ENCODE measurements around the gene MRPL38. TPM values are rescaled to one million over a fixed set of nuclear protein-coding genes. Genes with fewer than 3 reads are reported as not detected.

The MRPL38 gene
- total and polyA plus RNA-seq, 4 donors, result 23.0 to 63.9 (median 50.5) TPM

DNA sequence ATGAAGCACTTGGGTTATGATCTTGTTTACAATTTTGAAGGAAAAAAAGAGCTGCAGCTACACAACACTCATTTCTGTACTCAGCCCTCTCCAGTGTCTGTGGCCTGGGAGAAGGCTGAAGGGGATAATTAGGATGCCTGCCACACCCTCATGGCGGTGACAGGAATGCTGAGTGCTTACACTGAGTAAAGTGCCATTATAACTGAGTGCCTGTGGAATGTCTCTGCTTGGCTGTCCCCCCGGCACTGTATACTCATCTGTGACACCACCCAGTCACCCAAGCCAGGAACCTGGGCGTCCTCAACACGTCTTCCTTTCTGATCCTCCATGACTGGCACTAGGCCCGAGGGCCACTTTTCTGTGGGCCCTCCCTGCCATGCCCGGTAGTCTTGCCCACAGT, 3.5 kb upstream of the MRPL38 start:
- Histone ChIP-seq H3K9me3 (ENCODE audit: control insufficient read depth in 4 of 4, low read length in 3 of 4) (no peaks in the 10 kb centered on the region), H3K27ac (ENCODE audit: low read depth in 1 of 2, low read length in 2 of 2) (no peak overlapping the region), H3K4me1 (ENCODE audit: control insufficient read depth in 4 of 4, insufficient read depth in 4 of 4, low read length in 3 of 4) (peaks cover 5 to 10% (median 8%) of the 10 kb centered on the region in 4 donors), H3K9ac (ENCODE audit: low read depth in 1 of 2, low read length in 2 of 2) (no peak overlapping the region), H3K36me3 (ENCODE audit: control insufficient read depth in 4 of 4, insufficient read depth in 3 of 4, low read depth in 1 of 4, low read length in 3 of 4) (no peaks in the 10 kb centered on the region), H3K4me3 (ENCODE audit: low read depth in 1 of 3, low read length in 3 of 3) (no peak overlapping the region), H3K27me3 (ENCODE audit: control insufficient read depth in 4 of 4, insufficient read depth in 4 of 4, low read length in 3 of 4) (no peaks in the 10 kb centered on the region)
- TF ChIP-seq RXRA (IDR thresholded peaks at IDR 0.05) (no peak), SP1 (IDR thresholded peaks at IDR 0.05) (no peak), RAD21 (IDR thresholded peaks at IDR 0.05) (no peak), FOXA2 (IDR thresholded peaks at IDR 0.05) (no peak), JUND (IDR thresholded peaks at IDR 0.05) (no peak), HNF4A (conservative IDR thresholded peaks at IDR 0.05) (no peak), HNF4G (IDR thresholded peaks at IDR 0.05) (no peak), GABPA (IDR thresholded peaks at IDR 0.05 in 1 of 2, conservative IDR thresholded peaks at IDR 0.05 in 1 of 2) (no peak), NR2F2 (IDR thresholded peaks at IDR 0.05) (no peak), EGR1 (IDR thresholded peaks at IDR 0.05; ENCODE audit: low read depth in 2 of 2) (no peak), TAF1 (conservative IDR thresholded peaks at IDR 0.05) (no peak), FOXA1 (IDR thresholded peaks at IDR 0.05) (no peak), YY1 (IDR thresholded peaks at IDR 0.05) (no peak)
- TF ChIP-seq, protein P1, sequence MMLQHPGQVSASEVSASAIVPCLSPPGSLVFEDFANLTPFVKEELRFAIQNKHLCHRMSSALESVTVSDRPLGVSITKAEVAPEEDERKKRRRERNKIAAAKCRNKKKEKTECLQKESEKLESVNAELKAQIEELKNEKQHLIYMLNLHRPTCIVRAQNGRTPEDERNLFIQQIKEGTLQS (IDR thresholded peaks at IDR 0.05), result no peak
- TF ChIP-seq, protein P2, sequence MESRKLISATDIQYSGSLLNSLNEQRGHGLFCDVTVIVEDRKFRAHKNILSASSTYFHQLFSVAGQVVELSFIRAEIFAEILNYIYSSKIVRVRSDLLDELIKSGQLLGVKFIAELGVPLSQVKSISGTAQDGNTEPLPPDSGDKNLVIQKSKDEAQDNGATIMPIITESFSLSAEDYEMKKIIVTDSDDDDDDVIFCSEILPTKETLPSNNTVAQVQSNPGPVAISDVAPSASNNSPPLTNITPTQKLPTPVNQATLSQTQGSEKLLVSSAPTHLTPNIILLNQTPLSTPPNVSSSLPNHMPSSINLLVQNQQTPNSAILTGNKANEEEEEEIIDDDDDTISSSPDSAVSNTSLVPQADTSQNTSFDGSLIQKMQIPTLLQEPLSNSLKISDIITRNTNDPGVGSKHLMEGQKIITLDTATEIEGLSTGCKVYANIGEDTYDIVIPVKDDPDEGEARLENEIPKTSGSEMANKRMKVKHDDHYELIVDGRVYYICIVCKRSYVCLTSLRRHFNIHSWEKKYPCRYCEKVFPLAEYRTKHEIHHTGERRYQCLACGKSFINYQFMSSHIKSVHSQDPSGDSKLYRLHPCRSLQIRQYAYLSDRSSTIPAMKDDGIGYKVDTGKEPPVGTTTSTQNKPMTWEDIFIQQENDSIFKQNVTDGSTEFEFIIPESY (IDR thresholded peaks at IDR 0.05), result no peak
- TF ChIP-seq, protein P3, sequence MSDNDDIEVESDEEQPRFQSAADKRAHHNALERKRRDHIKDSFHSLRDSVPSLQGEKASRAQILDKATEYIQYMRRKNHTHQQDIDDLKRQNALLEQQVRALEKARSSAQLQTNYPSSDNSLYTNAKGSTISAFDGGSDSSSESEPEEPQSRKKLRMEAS (IDR thresholded peaks at IDR 0.05), result no peak
- TF ChIP-seq, protein P4, sequence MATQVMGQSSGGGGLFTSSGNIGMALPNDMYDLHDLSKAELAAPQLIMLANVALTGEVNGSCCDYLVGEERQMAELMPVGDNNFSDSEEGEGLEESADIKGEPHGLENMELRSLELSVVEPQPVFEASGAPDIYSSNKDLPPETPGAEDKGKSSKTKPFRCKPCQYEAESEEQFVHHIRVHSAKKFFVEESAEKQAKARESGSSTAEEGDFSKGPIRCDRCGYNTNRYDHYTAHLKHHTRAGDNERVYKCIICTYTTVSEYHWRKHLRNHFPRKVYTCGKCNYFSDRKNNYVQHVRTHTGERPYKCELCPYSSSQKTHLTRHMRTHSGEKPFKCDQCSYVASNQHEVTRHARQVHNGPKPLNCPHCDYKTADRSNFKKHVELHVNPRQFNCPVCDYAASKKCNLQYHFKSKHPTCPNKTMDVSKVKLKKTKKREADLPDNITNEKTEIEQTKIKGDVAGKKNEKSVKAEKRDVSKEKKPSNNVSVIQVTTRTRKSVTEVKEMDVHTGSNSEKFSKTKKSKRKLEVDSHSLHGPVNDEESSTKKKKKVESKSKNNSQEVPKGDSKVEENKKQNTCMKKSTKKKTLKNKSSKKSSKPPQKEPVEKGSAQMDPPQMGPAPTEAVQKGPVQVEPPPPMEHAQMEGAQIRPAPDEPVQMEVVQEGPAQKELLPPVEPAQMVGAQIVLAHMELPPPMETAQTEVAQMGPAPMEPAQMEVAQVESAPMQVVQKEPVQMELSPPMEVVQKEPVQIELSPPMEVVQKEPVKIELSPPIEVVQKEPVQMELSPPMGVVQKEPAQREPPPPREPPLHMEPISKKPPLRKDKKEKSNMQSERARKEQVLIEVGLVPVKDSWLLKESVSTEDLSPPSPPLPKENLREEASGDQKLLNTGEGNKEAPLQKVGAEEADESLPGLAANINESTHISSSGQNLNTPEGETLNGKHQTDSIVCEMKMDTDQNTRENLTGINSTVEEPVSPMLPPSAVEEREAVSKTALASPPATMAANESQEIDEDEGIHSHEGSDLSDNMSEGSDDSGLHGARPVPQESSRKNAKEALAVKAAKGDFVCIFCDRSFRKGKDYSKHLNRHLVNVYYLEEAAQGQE (IDR thresholded peaks at IDR 0.05), result no peak
- TF ChIP-seq, protein P5, sequence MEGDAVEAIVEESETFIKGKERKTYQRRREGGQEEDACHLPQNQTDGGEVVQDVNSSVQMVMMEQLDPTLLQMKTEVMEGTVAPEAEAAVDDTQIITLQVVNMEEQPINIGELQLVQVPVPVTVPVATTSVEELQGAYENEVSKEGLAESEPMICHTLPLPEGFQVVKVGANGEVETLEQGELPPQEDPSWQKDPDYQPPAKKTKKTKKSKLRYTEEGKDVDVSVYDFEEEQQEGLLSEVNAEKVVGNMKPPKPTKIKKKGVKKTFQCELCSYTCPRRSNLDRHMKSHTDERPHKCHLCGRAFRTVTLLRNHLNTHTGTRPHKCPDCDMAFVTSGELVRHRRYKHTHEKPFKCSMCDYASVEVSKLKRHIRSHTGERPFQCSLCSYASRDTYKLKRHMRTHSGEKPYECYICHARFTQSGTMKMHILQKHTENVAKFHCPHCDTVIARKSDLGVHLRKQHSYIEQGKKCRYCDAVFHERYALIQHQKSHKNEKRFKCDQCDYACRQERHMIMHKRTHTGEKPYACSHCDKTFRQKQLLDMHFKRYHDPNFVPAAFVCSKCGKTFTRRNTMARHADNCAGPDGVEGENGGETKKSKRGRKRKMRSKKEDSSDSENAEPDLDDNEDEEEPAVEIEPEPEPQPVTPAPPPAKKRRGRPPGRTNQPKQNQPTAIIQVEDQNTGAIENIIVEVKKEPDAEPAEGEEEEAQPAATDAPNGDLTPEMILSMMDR (IDR thresholded peaks at IDR 0.05; ENCODE audit: low read depth, low read length, missing input control), result no peak
- 88% methylated on average over 6 of the region's 6 CpGs for WGBS
- DNase-seq (ENCODE audit: low spot score), result no peak
